Activated T-cell treated with anti-CD3 and anti-CD28 coated beads, Interleukin-2, amount 50 U/mL, for 24 hours (primary cell): ENCODE results near the gene AK5.
A peak's percentile ranks its signal among the peaks of the same experiment; 100 is the strongest.
"Not testable (repeated sequence)": the region's sequence is repeated elsewhere in the genome, so short reads cannot be mapped to it uniquely, and the experiment has no call there.

Source experiments
- DNase-seq: peaks from one replicate; pipeline ENCODE4 v3.0.0-alpha.2; 2020
- H3K27ac Mint-ChIP-seq: 2 replicates; pipeline ENCODE4 v1.8.0; 2020; ENCODE audit warnings: mild to moderate bottlenecking, mixed read lengths
- H3K27me3 Mint-ChIP-seq: 2 replicates; pipeline ENCODE4 v1.8.0; 2020; ENCODE audit warnings: mixed read lengths
- H3K36me3 Mint-ChIP-seq: 2 replicates; pipeline ENCODE4 v1.8.0; 2020; ENCODE audit warnings: low read depth, mixed read lengths
- H3K4me1 Mint-ChIP-seq: 2 replicates; pipeline ENCODE4 v1.8.0; 2020; ENCODE audit warnings: low read depth, mixed read lengths
- H3K4me3 Mint-ChIP-seq: 2 replicates; pipeline ENCODE4 v1.8.0; 2020; ENCODE audit warnings: mild to moderate bottlenecking, moderate library complexity, mixed read lengths
- H3K9me3 Mint-ChIP-seq: 2 replicates; pipeline ENCODE4 v1.8.0; 2020; ENCODE audit warnings: mixed read lengths

The AK5 gene

DNA sequence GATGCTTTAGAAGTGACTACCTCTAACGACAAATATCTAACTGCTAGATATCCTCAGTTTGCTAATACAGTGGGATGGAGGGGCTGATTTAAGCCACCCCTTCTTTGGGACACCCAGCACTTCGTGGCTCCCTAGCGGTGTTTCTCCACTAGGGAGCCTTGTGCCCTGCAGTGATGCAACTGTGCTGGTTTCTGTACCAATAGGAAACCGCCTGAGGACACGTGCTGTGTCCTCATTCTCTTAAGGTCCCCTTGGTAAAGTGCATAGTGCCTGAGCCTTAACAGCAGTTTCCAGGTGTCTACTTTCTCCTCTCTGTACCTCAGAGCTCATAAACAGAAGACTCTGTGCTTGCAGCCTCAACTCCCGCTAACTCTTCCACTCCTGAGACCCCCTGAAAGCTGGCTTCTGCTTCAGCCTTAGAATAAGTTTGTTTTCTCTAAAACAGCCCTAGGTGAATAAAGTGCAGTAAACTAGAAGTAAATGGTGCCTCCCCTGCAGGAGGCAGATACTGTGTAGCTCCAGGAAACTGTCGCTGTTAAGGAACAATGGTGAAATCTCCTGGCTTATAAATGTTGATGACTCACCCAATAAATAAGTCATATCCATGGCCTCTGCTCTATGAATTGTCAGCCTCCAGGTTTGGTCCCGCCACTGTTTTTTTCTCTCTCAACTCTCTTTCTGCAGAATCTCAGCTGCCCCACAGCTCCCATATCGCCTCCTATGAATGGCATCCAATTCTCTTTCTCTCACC lies 130.4 kb downstream of the AK5 start:
- Mint-ChIP-seq H3K9me3 (peaks cover 5% of the 10 kb centered on the region), H3K36me3 (peaks cover 26% of the 10 kb centered on the region), H3K27ac (no peak overlapping the region), H3K27me3 (no peaks in the 10 kb centered on the region), H3K4me1 (peaks cover 23% of the 10 kb centered on the region), H3K4me3 (no peak overlapping the region)
- DNase-seq = no peak

DNA sequence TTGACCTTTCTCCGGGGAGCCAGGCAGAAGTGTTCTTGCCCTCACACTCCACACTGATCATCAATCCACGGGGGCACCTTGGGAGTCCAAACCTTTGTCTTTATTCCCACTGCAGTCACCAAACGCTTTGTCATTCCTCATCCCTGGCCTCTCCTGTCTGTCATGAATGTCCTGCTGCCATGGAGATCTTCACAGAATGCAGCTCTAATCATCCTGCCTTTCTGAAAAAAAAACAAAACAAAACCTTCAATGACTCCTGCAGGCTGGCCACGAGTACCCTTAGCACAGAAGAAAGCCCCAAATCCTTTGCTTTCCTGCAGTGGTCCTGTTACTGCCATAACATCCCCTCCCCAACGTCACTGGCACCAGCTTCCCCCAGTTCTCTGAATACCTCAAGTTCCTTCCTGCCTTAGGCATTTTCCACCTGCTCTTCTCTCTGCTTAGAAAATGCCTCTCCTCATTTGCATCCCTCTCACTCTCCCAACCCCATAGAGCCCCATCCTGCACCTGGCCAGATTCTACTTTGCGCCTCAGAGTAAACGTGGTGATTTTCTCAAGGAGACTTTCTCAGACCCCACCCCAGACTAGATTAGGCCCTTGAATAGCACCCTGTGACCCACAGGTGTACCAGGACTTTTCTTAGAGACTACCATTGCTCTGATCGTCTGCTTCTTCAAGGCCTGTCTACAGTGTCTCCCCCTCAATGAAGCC lies 131.2 kb downstream of the AK5 start:
- H3K4me1 Mint-ChIP-seq = peaks cover 23% of the 10 kb centered on the region
- H3K27me3 Mint-ChIP-seq = no peaks in the 10 kb centered on the region
- H3K9me3 Mint-ChIP-seq = peaks cover 6% of the 10 kb centered on the region
- DNase-seq = no peak
- no peak overlapping the region for H3K4me3 Mint-ChIP-seq
- no peak overlapping the region for H3K27ac Mint-ChIP-seq
- peaks cover 31% of the 10 kb centered on the region for H3K36me3 Mint-ChIP-seq

DNA sequence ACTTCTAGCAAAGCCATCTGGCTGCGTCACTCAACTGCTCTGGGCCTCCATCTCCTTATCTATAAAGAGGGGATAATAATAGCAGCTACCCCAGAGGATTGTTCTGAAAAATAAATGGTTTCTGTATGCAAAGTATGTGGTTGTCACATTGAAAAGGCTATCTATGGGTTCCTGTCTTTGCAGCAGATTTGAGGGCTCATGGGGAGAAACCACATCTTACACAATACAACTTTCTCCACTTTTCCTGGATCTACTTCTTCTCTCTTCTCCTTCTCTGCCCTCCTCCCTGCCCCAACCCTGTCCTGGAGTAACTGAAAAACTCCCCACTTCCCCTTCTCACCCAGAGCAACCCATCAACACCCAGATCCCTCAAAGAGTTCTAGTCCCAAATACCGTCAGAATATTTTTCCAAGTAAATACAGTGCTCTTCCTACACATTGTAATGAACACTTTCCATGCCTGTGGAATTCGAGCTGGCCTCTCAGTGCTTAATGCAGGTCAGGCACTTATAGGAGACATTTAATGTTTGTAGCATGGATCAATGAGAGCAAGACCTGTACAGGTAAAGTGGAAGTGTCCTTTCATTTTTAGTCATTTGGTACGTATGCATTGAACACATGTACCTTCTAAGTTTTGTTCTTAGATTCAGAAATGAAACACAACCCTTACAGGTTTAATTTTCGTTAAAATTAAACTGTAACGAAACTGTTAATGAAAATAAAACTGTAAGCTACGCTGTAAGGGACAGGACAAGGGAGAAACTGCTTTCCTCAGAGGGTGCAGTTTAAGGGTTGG lies 131.9 kb downstream of the AK5 start:
- Mint-ChIP-seq H3K4me1 (peaks cover 23% of the 10 kb centered on the region), H3K4me3 (no peak overlapping the region), H3K27ac (no peak overlapping the region), H3K27me3 (no peaks in the 10 kb centered on the region), H3K36me3 (peaks cover 37% of the 10 kb centered on the region), H3K9me3 (peaks cover 12% of the 10 kb centered on the region)
- no peak for DNase-seq

DNA sequence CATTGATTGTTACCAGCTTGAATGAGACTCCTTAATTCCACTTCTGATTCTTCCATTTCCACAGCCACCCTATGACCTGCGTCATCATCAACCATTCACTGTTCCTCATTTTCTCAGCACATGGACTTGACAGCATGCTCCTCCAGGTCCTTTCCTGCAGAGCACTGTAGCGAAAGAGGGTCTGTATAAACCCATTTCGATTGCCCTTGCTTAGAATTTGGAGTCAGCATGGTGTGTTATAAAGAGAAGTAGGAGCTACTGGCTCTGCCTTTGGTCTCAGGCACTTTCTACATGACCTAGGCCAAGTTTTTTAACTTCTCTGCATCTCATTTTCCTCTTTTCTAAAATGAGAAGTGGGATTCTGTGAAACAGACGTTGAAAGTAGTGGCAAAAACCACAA lies 133.8 kb downstream of the AK5 start:
- Mint-ChIP-seq H3K27me3 (no peaks in the 10 kb centered on the region), H3K9me3 (peaks cover 7% of the 10 kb centered on the region), H3K36me3 (peaks cover 39% of the 10 kb centered on the region), H3K4me1 (peaks cover 35% of the 10 kb centered on the region), H3K4me3 (no peak overlapping the region), H3K27ac (no peak overlapping the region)
- no peak for DNase-seq

DNA sequence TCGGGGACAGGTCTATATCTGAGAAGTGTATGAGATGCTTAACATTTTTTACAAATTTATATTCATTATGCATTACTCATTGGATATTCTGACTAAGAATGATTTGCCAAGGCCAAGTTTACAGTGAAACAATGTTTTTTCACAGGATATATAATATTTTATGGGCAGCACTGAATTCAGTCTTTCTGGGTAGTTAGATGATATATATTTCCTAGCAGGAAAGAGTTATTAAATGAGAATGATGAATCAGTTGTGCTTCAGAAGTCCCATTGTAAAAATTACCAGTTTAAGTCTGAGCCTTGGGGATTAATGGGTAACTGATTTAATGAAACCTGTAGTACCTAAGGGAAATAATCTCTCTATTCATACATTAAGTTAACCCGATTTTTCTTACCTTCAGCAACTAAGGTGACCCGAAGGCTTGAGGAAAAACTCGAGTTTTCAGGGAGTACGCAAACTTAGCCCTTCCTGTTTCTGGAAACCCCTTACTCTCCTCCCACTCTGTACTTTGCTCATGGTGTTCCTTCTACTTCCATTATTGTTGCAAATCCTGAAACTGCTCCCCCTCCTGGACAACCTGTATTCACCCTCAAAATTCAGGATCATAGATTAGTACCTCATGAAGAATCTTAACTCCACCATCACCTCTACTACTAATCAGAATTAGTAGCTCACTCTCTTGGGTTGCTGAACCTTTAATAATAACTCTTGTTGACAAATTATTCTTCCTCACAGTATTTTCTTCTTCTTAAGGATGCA lies 135.1 kb downstream of the AK5 start:
- Mint-ChIP-seq H3K4me3 (no peak overlapping the region), H3K36me3 (peaks cover 39% of the 10 kb centered on the region), H3K27me3 (no peaks in the 10 kb centered on the region), H3K4me1 (peaks cover 48% of the 10 kb centered on the region), H3K27ac (no peak overlapping the region), H3K9me3 (peaks cover 8% of the 10 kb centered on the region)
- DNase-seq = no peak

DNA sequence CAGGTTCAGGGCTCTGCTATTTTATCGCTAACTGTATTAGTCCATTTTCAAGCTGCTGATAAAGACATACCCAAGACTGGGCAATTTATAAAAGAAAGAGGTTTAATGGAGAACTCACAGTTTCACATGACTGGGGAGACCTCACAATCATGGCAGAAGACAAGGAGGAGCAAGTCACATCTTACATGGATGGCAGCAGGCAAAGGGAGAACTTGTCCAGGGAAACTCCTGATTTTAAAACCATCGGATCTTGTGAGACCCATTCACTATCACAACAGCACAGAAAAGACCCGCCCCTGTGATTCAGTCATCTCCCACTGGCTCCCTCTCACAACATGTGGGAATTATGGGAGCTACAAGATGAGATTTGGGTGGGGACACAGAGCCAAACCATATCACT lies 136.2 kb downstream of the AK5 start:
- H3K27ac Mint-ChIP-seq, DNase-seq, H3K9me3 Mint-ChIP-seq, H3K27me3 Mint-ChIP-seq, H3K4me3 Mint-ChIP-seq: not testable (repeated sequence)
- peaks cover 47% of the 10 kb centered on the region for H3K4me1 Mint-ChIP-seq
- peaks cover 33% of the 10 kb centered on the region for H3K36me3 Mint-ChIP-seq

DNA sequence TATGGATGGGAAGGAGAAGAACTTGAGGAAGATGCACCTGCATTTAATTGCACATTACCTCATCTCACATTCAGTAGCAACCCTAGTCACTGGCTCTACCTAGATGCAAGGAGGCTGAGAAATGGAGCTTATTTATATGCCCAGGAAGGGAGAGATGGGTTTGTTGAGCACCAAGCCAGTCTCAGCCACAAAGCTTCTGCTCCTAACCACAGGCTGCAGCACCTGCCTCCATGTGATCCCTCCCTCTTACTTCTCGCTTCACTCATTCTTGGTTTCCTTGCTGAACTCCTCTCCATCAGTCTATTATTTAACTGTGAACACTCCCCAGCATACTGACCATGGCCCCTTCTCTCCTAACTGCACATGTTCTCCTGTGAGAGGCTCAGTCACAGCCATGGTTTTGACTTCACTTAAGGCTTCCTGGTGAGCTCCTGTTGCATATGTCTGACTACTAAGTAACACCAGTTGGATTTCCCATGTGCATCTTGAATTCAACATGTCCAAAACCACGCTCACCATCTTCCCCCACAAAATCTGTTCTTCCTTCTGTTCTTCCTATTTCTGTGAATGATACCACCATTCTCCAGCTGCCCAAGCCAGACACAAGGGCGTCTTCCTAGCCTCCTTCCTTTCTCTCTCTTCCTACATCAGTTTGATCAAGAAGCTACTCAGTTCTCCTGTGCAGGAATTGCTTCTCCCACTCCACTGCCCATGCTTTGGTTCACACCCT lies 139.8 kb downstream of the AK5 start:
- H3K4me1 Mint-ChIP-seq = peaks cover 46% of the 10 kb centered on the region
- peak overlapping the region; percentile 18 for H3K27ac Mint-ChIP-seq
- H3K36me3 Mint-ChIP-seq = peaks cover 35% of the 10 kb centered on the region
- no peak for DNase-seq
- H3K27me3 Mint-ChIP-seq = no peaks in the 10 kb centered on the region
- peaks cover 25% of the 10 kb centered on the region for H3K9me3 Mint-ChIP-seq
- H3K4me3 Mint-ChIP-seq = no peak overlapping the region

DNA sequence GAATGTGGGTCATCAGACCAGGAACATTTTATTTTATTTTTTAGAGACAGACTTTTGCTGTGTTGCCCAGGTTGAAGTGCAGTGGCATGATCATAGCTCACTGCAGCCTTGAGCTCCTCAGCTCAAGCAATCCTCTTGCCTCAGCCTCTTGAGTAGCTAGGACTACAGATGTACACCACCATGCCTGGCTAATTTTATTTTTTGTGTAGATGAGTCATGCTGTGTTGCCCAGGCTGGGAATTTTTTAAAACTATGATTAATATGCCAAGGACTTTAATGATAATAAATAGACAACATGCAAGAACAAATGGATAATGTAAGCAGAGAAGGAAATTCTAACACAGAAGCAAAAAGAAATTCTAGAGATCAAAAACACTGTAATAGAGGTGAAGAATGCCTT lies 142.4 kb downstream of the AK5 start:
- Mint-ChIP-seq H3K36me3 (peaks cover 27% of the 10 kb centered on the region), H3K27ac (no peak overlapping the region), H3K27me3 (no peaks in the 10 kb centered on the region), H3K9me3 (peaks cover 21% of the 10 kb centered on the region), H3K4me3 (no peak overlapping the region), H3K4me1 (peaks cover 44% of the 10 kb centered on the region)
- no peak for DNase-seq

DNA sequence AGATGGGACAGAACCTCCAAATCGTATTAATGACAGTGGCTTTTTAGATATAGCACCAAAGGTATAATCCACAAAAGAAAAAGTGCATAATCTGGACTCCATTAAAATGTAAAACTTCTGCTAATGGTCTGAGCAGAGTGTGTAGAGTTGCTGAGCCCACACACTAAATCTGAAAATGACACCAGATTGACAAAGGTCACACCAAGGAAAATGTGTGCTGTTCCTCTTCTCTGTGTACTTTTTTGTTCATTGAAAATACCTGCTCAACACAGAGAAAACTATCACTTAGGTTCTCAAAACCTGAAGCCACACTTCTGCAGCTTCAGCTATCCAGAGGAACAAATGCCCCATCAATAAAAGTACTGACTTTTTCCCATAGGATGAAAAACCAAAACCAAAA lies 146.2 kb downstream of the AK5 start:
- peaks cover 20% of the 10 kb centered on the region for H3K4me1 Mint-ChIP-seq
- no peaks in the 10 kb centered on the region for H3K27me3 Mint-ChIP-seq
- H3K9me3 Mint-ChIP-seq = peaks cover 19% of the 10 kb centered on the region
- peaks cover 24% of the 10 kb centered on the region for H3K36me3 Mint-ChIP-seq
- DNase-seq = no peak
- no peak overlapping the region for H3K4me3 Mint-ChIP-seq
- no peak overlapping the region for H3K27ac Mint-ChIP-seq

DNA sequence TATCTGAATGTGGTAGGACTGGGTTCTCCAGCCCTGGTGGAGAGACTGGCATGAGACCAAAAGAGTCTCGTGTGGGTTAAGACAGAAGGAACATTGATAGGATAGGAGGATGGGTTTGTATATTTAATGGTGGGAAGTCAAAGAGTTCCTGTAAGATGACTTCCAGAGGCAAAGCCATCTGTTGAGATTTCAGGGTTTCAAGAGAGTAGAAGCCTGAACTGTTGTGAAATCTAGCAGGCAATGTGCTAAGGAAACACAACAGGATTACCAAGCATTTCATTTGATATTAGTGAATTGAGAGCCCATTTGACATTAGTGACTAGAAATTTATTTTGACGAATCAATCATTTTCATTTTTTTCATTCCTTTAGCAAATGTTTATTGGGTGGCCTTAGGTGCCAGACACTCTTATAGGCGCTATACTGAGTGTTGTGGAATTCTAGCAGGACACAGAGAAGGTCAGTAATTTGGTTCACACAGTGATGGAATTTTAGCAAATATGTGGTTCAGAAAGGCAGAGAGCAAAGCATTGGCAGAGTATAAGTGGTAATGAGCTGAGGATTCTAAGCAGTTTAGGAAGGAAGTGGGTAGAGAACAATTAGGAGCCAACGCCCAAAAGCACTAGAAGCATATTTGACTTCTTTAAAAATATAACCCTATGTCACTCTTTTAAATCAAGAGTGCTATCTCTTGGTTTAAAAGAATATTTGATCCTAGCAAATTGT lies 149.3 kb downstream of the AK5 start:
- Mint-ChIP-seq H3K27ac (no peak overlapping the region), H3K27me3 (no peaks in the 10 kb centered on the region), H3K4me3 (no peak overlapping the region), H3K4me1 (peaks cover 29% of the 10 kb centered on the region), H3K9me3 (peaks cover 8% of the 10 kb centered on the region), H3K36me3 (peaks cover 17% of the 10 kb centered on the region)
- no peak for DNase-seq

DNA sequence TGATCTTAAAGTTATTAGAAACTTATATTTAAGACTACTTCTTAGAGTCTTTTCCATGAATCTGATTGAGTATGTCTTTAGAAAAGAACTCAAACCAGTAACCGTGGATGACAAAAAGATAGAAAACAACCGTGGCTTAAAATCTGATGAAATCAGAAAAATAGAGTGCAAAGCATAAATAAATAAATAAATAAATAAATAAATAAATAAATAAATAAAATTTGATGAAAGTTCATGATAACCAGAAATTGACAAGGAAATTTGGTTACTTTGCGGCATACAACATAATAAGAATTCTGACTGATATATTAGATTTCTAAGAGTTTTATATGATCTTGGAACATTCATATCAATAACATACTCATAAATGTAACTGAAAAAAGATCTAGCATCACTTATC lies 152.1 kb downstream of the AK5 start:
- no peak overlapping the region for H3K4me3 Mint-ChIP-seq
- H3K27me3 Mint-ChIP-seq = no peaks in the 10 kb centered on the region
- H3K27ac Mint-ChIP-seq = no peak overlapping the region
- no peak for DNase-seq
- H3K9me3 Mint-ChIP-seq = peaks cover 6% of the 10 kb centered on the region
- peaks cover 7% of the 10 kb centered on the region for H3K36me3 Mint-ChIP-seq
- H3K4me1 Mint-ChIP-seq = peaks cover 39% of the 10 kb centered on the region

DNA sequence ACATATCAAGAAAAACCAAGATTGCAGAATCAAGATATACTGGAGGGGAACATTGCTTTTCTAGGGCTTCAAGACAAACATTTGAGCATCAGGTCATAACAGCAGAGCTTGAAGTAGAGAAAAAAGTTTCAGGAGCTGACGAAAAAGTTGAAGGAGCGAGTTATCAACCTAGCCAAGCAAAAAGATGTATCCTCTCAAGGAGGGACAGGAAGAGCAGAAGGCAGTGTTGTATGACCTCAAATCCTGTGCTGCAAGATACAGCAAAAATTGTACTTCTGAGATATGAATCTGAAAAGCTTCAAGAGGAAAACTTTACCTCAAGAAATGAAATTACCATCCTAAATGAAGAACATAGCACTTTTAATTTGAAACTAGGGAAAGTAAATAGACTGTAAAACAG lies 153.1 kb downstream of the AK5 start:
- Mint-ChIP-seq H3K4me3 (peak overlapping the region; percentile 43), H3K4me1 (peaks cover 39% of the 10 kb centered on the region), H3K27me3 (no peaks in the 10 kb centered on the region), H3K27ac (peak overlapping the region; percentile 66), H3K9me3 (peaks cover 12% of the 10 kb centered on the region), H3K36me3 (peaks cover 16% of the 10 kb centered on the region)
- DNase-seq = no peak

DNA sequence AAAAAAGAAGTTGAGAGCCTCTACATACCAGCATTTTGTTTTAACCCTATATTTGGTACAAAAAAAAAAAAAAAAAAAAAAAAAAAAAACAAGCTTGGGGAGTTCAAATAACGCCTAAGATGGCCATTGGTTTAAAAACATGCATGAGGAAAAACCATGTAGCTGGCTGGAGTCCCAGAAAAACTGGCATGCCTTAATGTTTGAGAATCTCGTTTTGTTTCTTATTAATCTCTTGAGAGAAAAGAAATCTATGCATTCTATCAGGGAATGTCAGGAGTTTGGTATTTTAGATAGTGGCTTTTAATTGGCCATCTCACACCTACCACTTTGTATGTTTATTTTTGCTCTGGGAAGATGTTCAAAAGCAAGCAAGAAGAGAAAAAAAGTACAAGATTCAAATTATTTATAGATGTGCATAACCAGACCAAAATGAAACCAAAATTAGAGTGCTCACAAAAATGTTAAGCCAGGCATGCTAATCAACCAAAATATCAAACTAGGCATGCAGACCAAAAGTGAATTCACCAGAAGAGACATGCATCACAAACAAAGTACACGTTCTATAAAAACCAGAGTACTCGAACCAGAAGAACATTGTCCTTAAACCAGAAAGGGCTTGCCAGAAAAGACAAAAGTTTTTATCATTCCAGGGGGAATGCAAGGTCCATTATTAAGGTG lies 156.6 kb downstream of the AK5 start:
- DNase-seq = no peak
- H3K4me3 Mint-ChIP-seq = peak overlapping the region; percentile 49
- peaks cover 31% of the 10 kb centered on the region for H3K4me1 Mint-ChIP-seq
- peak overlapping the region; percentile 16 for H3K27ac Mint-ChIP-seq
- H3K9me3 Mint-ChIP-seq = peaks cover 23% of the 10 kb centered on the region
- H3K36me3 Mint-ChIP-seq = peaks cover 27% of the 10 kb centered on the region
- no peaks in the 10 kb centered on the region for H3K27me3 Mint-ChIP-seq
